Neural progenitor cell (in vitro differentiated cells): ENCODE measurements around the gene FNIP2. TPM values are rescaled to one million over a fixed set of nuclear protein-coding genes. Genes with fewer than 3 reads are reported as not detected.

Experiments used
- DNase-seq: peaks from one replicate; pipeline ENCODE4 v3.0.0-alpha.2; 2016; ENCODE audit warnings: low spot score
- H2AFZ ChIP-seq: fragments of 200-600 bp; sonication (generic); replicated peaks from 2 replicates; pipeline ENCODE4 v1.6.1; 2016; ENCODE audit warnings: antibody characterized with exemption
- H3F3A ChIP-seq: fragments of 200-600 bp; sonication (generic); 2 replicates; pipeline ENCODE4 v1.6.1; 2016; ENCODE audit warnings: antibody characterized with exemption, low read depth
- H3K27ac ChIP-seq: fragments of 200-600 bp; sonication (generic); 2 replicates; pipeline ENCODE4 v1.5.1; 2016; ENCODE audit warnings: mild to moderate bottlenecking
- H3K27me3 ChIP-seq: fragments of 200-600 bp; sonication (generic); 2 replicates; pipeline ENCODE4 v1.6.1; 2016; ENCODE audit warnings: mild to moderate bottlenecking, moderate library complexity
- H3K36me3 ChIP-seq: fragments of 200-600 bp; sonication (generic); 2 replicates; pipeline ENCODE4 v1.5.1; 2016
- H3K4me1 ChIP-seq: fragments of 200-600 bp; sonication (generic); 2 replicates; pipeline ENCODE4 v1.6.1; 2016; ENCODE audit warnings: mixed run types
- H3K4me2 ChIP-seq: fragments of 200-600 bp; sonication (generic); 2 replicates; pipeline ENCODE4 v1.6.1; 2016
- H3K4me3 ChIP-seq: fragments of 200-600 bp; sonication (generic); 2 replicates; pipeline ENCODE4 v1.5.1; 2016
- H3K79me2 ChIP-seq: fragments of 200-600 bp; sonication (generic); 2 replicates; pipeline ENCODE4 v1.6.1; 2016; ENCODE audit warnings: low read depth
- H3K9ac ChIP-seq: fragments of 200-600 bp; sonication (generic); 2 replicates; pipeline ENCODE4 v1.6.1; 2016
- H3K9me3 ChIP-seq: fragments of 200-600 bp; sonication (generic); 2 replicates; pipeline ENCODE4 v1.5.1; 2016; ENCODE audit warnings: low read depth
- H4K20me1 ChIP-seq: fragments of 200-600 bp; sonication (generic); 2 replicates; pipeline ENCODE4 v1.6.1; 2016; ENCODE audit warnings: low read depth
- H3K27ac Mint-ChIP-seq: 3 replicates; pipeline ENCODE4 v1.8.0; 2021; ENCODE audit warnings: mixed read lengths
- H3K27me3 Mint-ChIP-seq: 2 replicates; pipeline ENCODE4 v1.8.0; 2022; ENCODE audit warnings: low read depth, mild to moderate bottlenecking, inconsistent platforms, moderate library complexity, mixed read lengths; ENCODE audit not compliant: insufficient read depth
- H3K36me3 Mint-ChIP-seq: 3 replicates; pipeline ENCODE4 v1.8.0; 2021; ENCODE audit warnings: mixed read lengths
- H3K4me1 Mint-ChIP-seq: 3 replicates; pipeline ENCODE4 v1.8.0; 2021; ENCODE audit warnings: mixed read lengths
- H3K4me3 Mint-ChIP-seq: 3 replicates; pipeline ENCODE4 v1.8.0; 2021; ENCODE audit warnings: mild to moderate bottlenecking, moderate library complexity, mixed read lengths
- H3K9me3 Mint-ChIP-seq: 3 replicates; pipeline ENCODE4 v1.8.0; 2020; ENCODE audit warnings: mixed read lengths
- CTCF ChIP-seq: fragments of 200-600 bp; sonication (generic); IDR thresholded peaks from 2 replicates; pipeline ENCODE4 v1.5.1; 2017; ENCODE audit warnings: antibody characterized with exemption, mild to moderate bottlenecking
- EZH2 ChIP-seq: fragments of 200-600 bp; sonication (generic); IDR thresholded peaks from 2 replicates; pipeline ENCODE4 v1.6.1; 2017; ENCODE audit warnings: antibody characterized with exemption, mild to moderate bottlenecking, moderate library complexity
- EZH2phosphoT487 ChIP-seq: fragments of 200-600 bp; sonication (generic); IDR thresholded peaks from 2 replicates; pipeline ENCODE4 v1.6.1; 2017; ENCODE audit warnings: antibody characterized with exemption
- total RNA-seq: library from RNA; depleted of rRNA; stranded (reverse); fragments of >200 nt; gene quantifications from 2 replicates; pipeline ENCODE4 v1.2.3, GENCODE V29; 2015; ENCODE audit warnings: low replicate concordance

The FNIP2 gene
- total RNA-seq, 1 donor from 2014 or later, result 10.5 TPM

DNA sequence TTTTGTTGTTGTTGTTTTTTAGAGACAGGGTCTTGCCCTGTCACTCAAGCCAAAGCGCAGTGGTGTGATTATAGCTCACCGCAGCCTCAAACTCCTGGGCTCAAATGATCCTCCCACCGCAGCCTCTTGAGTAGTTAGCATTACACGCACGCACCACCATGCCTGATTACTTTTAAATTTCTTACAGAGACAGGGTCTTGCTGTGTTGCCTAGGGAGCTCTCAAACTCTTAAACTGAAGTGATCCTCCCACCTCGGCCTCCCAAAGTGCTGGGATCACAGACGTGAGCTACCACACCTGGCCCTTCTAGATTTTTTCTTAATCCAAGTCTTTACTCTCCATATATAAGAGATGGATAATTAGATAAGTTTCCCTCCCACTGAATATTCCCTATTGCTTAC, 29.2 kb downstream of the FNIP2 start:
- Histone ChIP-seq H3K9me3 (no peaks in the 10 kb centered on the region), H3K27me3 (no peaks in the 10 kb centered on the region), H3K36me3 (no peaks in the 10 kb centered on the region), H3K4me3 (no peak overlapping the region), H3K9ac (no peak overlapping the region), H3F3A (no peaks in the 10 kb centered on the region), H2AFZ (no peak overlapping the region), H3K4me2 (no peak overlapping the region), H3K79me2 (no peaks in the 10 kb centered on the region), H3K27ac (no peak overlapping the region), H3K4me1 (no peaks in the 10 kb centered on the region), H4K20me1 (no peaks in the 10 kb centered on the region)
- Mint-ChIP-seq H3K36me3 (no peaks in the 10 kb centered on the region), H3K4me1 (no peaks in the 10 kb centered on the region), H3K27me3 (peaks cover 2% of the 10 kb centered on the region), H3K9me3 (no peaks in the 10 kb centered on the region), H3K4me3 (no peak overlapping the region), H3K27ac (no peak overlapping the region)
- DNase-seq, result no peak
- TF ChIP-seq EZH2phosphoT487 (no peak), CTCF (no peak), EZH2 (no peak)

- Mint-ChIP-seq H3K4me3 (no peak overlapping the region), H3K4me1 (no peaks in the 10 kb centered on the region), H3K36me3 (no peaks in the 10 kb centered on the region), H3K27ac (no peak overlapping the region), H3K9me3 (no peaks in the 10 kb centered on the region), H3K27me3 (peaks cover 2% of the 10 kb centered on the region)
- H3K27ac ChIP-seq, result no peak overlapping the region
- no peak overlapping the region for H2AFZ ChIP-seq
- H3K9ac ChIP-seq, result no peak overlapping the region
- H3K27me3 ChIP-seq, result no peaks in the 10 kb centered on the region
- no peaks in the 10 kb centered on the region for H3K79me2 ChIP-seq
- no peak overlapping the region for H3K4me2 ChIP-seq
- H4K20me1 ChIP-seq, result no peaks in the 10 kb centered on the region
- no peak overlapping the region for H3K4me3 ChIP-seq
- no peaks in the 10 kb centered on the region for H3F3A ChIP-seq
- no peaks in the 10 kb centered on the region for H3K9me3 ChIP-seq
- no peak for DNase-seq
- H3K4me1 ChIP-seq, result no peaks in the 10 kb centered on the region
- no peaks in the 10 kb centered on the region for H3K36me3 ChIP-seq
- TF ChIP-seq EZH2, result no peak
- TF ChIP-seq EZH2phosphoT487, result no peak
- TF ChIP-seq CTCF, result no peak
These were observed 30.4 kb downstream of the FNIP2 start for GRCh38 chr4:158799013-158799770.

GRCh38 chr4:158799856-158800255, 31.0 kb downstream of the FNIP2 start:
- no peak for DNase-seq
- Histone ChIP-seq H2AFZ (no peak overlapping the region), H3K4me2 (no peak overlapping the region), H3K27ac (no peak overlapping the region), H3F3A (no peaks in the 10 kb centered on the region), H3K36me3 (no peaks in the 10 kb centered on the region), H3K9me3 (no peaks in the 10 kb centered on the region), H3K4me3 (no peak overlapping the region), H3K27me3 (no peaks in the 10 kb centered on the region), H4K20me1 (no peaks in the 10 kb centered on the region), H3K9ac (no peak overlapping the region), H3K79me2 (no peaks in the 10 kb centered on the region), H3K4me1 (no peaks in the 10 kb centered on the region)
- H3K4me3 Mint-ChIP-seq, result no peak overlapping the region
- no peaks in the 10 kb centered on the region for H3K4me1 Mint-ChIP-seq
- H3K27ac Mint-ChIP-seq, result no peak overlapping the region
- H3K36me3 Mint-ChIP-seq, result no peaks in the 10 kb centered on the region
- H3K27me3 Mint-ChIP-seq, result peaks cover 2% of the 10 kb centered on the region
- H3K9me3 Mint-ChIP-seq, result no peaks in the 10 kb centered on the region
- no peak for TF ChIP-seq EZH2

- H3F3A ChIP-seq, result no peaks in the 10 kb centered on the region
- H3K9me3 Mint-ChIP-seq, result no peaks in the 10 kb centered on the region
- TF ChIP-seq CTCF, result no peak
- TF ChIP-seq EZH2phosphoT487, result no peak
- no peak for TF ChIP-seq EZH2
- peaks cover 7% of the 10 kb centered on the region for H3K4me1 Mint-ChIP-seq
- no peaks in the 10 kb centered on the region for H4K20me1 ChIP-seq
- H3K9me3 ChIP-seq, result no peaks in the 10 kb centered on the region
- H3K27me3 Mint-ChIP-seq, result peaks cover 2% of the 10 kb centered on the region
- no peaks in the 10 kb centered on the region for H3K79me2 ChIP-seq
- no peaks in the 10 kb centered on the region for H3K4me1 ChIP-seq
- H3K4me3 Mint-ChIP-seq, result no peak overlapping the region
- no peak overlapping the region for H3K27ac Mint-ChIP-seq
- no peaks in the 10 kb centered on the region for H3K27me3 ChIP-seq
- H3K36me3 ChIP-seq, result no peaks in the 10 kb centered on the region
- H3K4me2 ChIP-seq, result no peak overlapping the region
- H3K36me3 Mint-ChIP-seq, result no peaks in the 10 kb centered on the region
- no peak for DNase-seq
- H3K4me3 ChIP-seq, result no peak overlapping the region
- H3K9ac ChIP-seq, result no peak overlapping the region
- no peak overlapping the region for H2AFZ ChIP-seq
- no peak overlapping the region for H3K27ac ChIP-seq
These were observed 32.2 kb downstream of the FNIP2 start for GRCh38 chr4:158801066-158801465.
